Endothelial cell of umbilical vein (primary cell): ENCODE measurements around the gene CYSLTR2.

Experiments used
- CTCF ChIP-seq, 2 donors: IDR thresholded peaks; 1 replicate in 1 of 2; 2 replicates in 1 of 2; pipeline ENCODE4 v1.5.1; 2011; ENCODE audit warnings: low read length in 2 of 2, mild to moderate bottlenecking in 2 of 2, moderate library complexity in 2 of 2, control low read depth in 1 of 2, inconsistent platforms in 1 of 2, low read depth in 1 of 2; ENCODE audit not compliant: insufficient read depth in 1 of 2; ENCODE audit errors: extremely low read depth in 1 of 2
- EZH2 ChIP-seq: IDR thresholded peaks from 2 replicates; pipeline ENCODE4 v1.6.1; 2012; ENCODE audit warnings: borderline replicate concordance, low read depth, mild to moderate bottlenecking, moderate library complexity, low read length, inconsistent platforms; ENCODE audit not compliant: severe bottlenecking
- POLR2A ChIP-seq: IDR thresholded peaks from 2 replicates; pipeline ENCODE4 v1.6.1; 2012; ENCODE audit warnings: low read depth, mild to moderate bottlenecking, control low read depth, low read length
- POLR2AphosphoS5 ChIP-seq: IDR thresholded peaks from 2 replicates; pipeline ENCODE4 v1.6.1; 2012; ENCODE audit warnings: low read depth, mild to moderate bottlenecking, control low read depth, low read length, moderate library complexity; ENCODE audit not compliant: insufficient read depth

DNA sequence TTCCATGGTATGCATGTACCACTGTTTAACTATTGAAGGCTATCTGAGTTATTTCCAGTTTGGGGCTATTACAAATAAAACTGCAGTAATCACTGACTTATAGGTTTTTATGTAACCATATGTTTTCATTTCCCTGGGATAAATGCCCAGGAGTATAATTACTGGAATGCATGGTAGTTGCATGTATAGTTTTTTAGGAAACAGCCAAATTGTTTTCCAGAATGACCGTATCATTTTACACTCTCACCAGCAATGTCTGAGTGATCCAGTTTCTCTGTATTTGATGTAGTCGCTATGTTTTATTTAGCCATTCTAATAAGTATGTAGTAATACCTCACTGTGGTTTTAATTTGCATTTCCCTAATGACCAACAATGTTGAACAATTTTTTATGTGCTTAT is 42.0 kb downstream of the CYSLTR2 start:
- TF ChIP-seq POLR2AphosphoS5: no peak
- no peak for TF ChIP-seq CTCF (IDR thresholded peaks at IDR 0.05; ENCODE audit: extremely low read depth in 1 of 2, insufficient read depth in 1 of 2, low read depth in 1 of 2, low read length in 2 of 2)
- no peak for TF ChIP-seq EZH2
- TF ChIP-seq POLR2A: no peak
